Tibial nerve (tissue), 4 donors: ENCODE data around the gene RNF183. TPM values are rescaled to one million over a fixed set of nuclear protein-coding genes. Genes with fewer than 3 reads are reported as not detected.

Experiments used
- DNase-seq, 2 donors: peaks; one replicate each; pipeline ENCODE4 v3.0.0-alpha.2; 2019; ENCODE audit warnings: low spot score in 2 of 2
- H3K27ac ChIP-seq, 4 donors: fragments of 200-600 bp; sonication (generic) in 3 of 4; one replicate each; pipeline ENCODE4 v1.5.1; 2017 to 2019; ENCODE audit warnings: mild to moderate bottlenecking in 1 of 4
- H3K27me3 ChIP-seq, 2 donors: fragments of 200-600 bp; sonication (generic) in 1 of 2; one replicate each; pipeline versions ENCODE4 v1.5.1 to v1.6.0; 2017 to 2019
- H3K36me3 ChIP-seq, 3 donors: fragments of 200-600 bp; sonication (generic); one replicate each; pipeline ENCODE4 v1.5.1; 2018 to 2019
- H3K4me1 ChIP-seq, 4 donors: fragments of 200-600 bp; sonication (generic) in 3 of 4; one replicate each; pipeline ENCODE4 v1.5.1; 2017 to 2019
- H3K4me3 ChIP-seq, 4 donors: fragments of 200-600 bp; sonication (generic) in 3 of 4; one replicate each; pipeline ENCODE4 v1.5.1; 2017 to 2019; ENCODE audit warnings: mild to moderate bottlenecking in 1 of 4, moderate library complexity in 1 of 4
- H3K9me3 ChIP-seq, 4 donors: fragments of 200-600 bp; sonication (generic) in 3 of 4; one replicate each; pipeline ENCODE4 v1.5.1; 2017 to 2019
- CTCF ChIP-seq, 5 experiments: fragments of 200-600 bp in 3 of 5; fragments of 450-650 bp in 2 of 5; sonication (generic) in 3 of 5; IDR thresholded peaks; one replicate each; pipeline ENCODE4 v1.5.1; 2016 to 2019; ENCODE audit warnings: antibody characterized with exemption in 5 of 5, mild to moderate bottlenecking in 3 of 5, moderate library complexity in 2 of 5
- EP300 ChIP-seq, 2 donors: sonication (generic); formaldehyde crosslinking; IDR thresholded peaks; one replicate each; pipeline ENCODE4 v1.6.1; 2017; ENCODE audit warnings: antibody characterized with exemption in 2 of 2, mild to moderate bottlenecking in 1 of 2
- POLR2A ChIP-seq, 2 donors: fragments of 450-650 bp; IDR thresholded peaks; one replicate each; pipeline ENCODE4 v1.6.1; 2017; ENCODE audit warnings: antibody characterized with exemption in 2 of 2, mild to moderate bottlenecking in 2 of 2, moderate library complexity in 2 of 2
- WGBS, 2 donors: methylation state at CpG; one replicate each; pipeline ENCODE4 v1.1.5; 2018; 5-methylcytosine and 5-hydroxymethylcytosine counted together
- total RNA-seq, 4 donors: library from RNA; depleted of rRNA; stranded (reverse); fragments of >200 nt; gene quantifications; one replicate each; pipeline ENCODE4 v1.1.0, GENCODE V29; 2016

The RNF183 gene
- total RNA-seq, 4 donors from 2014 or later, result 0.20 TPM; not detected in 3

GRCh38 chr9:113293285-113293878 is 9.8 kb downstream of the RNF183 start:
- H3K27ac ChIP-seq, result no peak overlapping the region
- H3K4me1 ChIP-seq, result no peaks in the 10 kb centered on the region
- H3K9me3 ChIP-seq, result no peaks in the 10 kb centered on the region
- DNase-seq, result no peak
- no peaks in the 10 kb centered on the region for H3K27me3 ChIP-seq
- TF ChIP-seq EP300 (IDR thresholded peaks at IDR 0.05) (no peak), CTCF (IDR thresholded peaks at IDR 0.05) (no peak), POLR2A (IDR thresholded peaks at IDR 0.05) (no peak)
- H3K36me3 ChIP-seq, result peaks cover 5 to 58% (median 13%) of the 10 kb centered on the region in 3 donors
- WGBS, 2 donors, result 79 to 82% methylated on average over 7 of the region's 7 CpGs
- no peak overlapping the region for H3K4me3 ChIP-seq

- H3K27me3 ChIP-seq, result no peaks in the 10 kb centered on the region
- WGBS, 2 donors, result 89 to 97% methylated on average over 6 of the region's 6 CpGs
- H3K4me3 ChIP-seq, result no peak overlapping the region
- no peak for DNase-seq
- no peaks in the 10 kb centered on the region for H3K9me3 ChIP-seq
- no peak overlapping the region for H3K27ac ChIP-seq
- TF ChIP-seq POLR2A (IDR thresholded peaks at IDR 0.05) (no peak), CTCF (IDR thresholded peaks at IDR 0.05) (no peak), EP300 (IDR thresholded peaks at IDR 0.05) (no peak)
- H3K36me3 ChIP-seq, result peaks cover 5 to 91% (median 24%) of the 10 kb centered on the region in 3 donors
- no peaks in the 10 kb centered on the region for H3K4me1 ChIP-seq
These were observed 13.0 kb downstream of the RNF183 start for GRCh38 chr9:113290052-113290607.

- no peak for TF ChIP-seq EP300 (IDR thresholded peaks at IDR 0.05)
- TF ChIP-seq CTCF (IDR thresholded peaks at IDR 0.05), result no peak
- no peak for TF ChIP-seq POLR2A (IDR thresholded peaks at IDR 0.05)
- Histone ChIP-seq H3K27ac (no peak overlapping the region), H3K9me3 (no peaks in the 10 kb centered on the region), H3K4me1 (no peaks in the 10 kb centered on the region), H3K36me3 (peaks cover 8 to 99% (median 24%) of the 10 kb centered on the region in 3 donors), H3K4me3 (no peak overlapping the region), H3K27me3 (no peaks in the 10 kb centered on the region)
- WGBS, 2 donors, result 95% methylated on average over 2 of the region's 2 CpGs
- no peak for DNase-seq
These were observed 14.1 kb downstream of the RNF183 start for GRCh38 chr9:113289091-113289490.

GRCh38 chr9:113281356-113281755 is 21.8 kb downstream of the RNF183 start:
- no peak overlapping the region for H3K27ac ChIP-seq
- H3K4me1 ChIP-seq, result peaks cover 4 to 27% (median 7%) of the 10 kb centered on the region in 4 donors
- peaks cover 10 to 95% (median 12%) of the 10 kb centered on the region in 3 donors for H3K36me3 ChIP-seq
- H3K9me3 ChIP-seq, result no peaks in the 10 kb centered on the region
- no peak for DNase-seq
- H3K27me3 ChIP-seq, result no peaks in the 10 kb centered on the region
- TF ChIP-seq CTCF (IDR thresholded peaks at IDR 0.05), result no peak
- TF ChIP-seq POLR2A (IDR thresholded peaks at IDR 0.05), result no peak
- TF ChIP-seq EP300 (IDR thresholded peaks at IDR 0.05), result no peak
- 93 to 98% methylated on average over 4 of the region's 4 CpGs for WGBS, 2 donors
- no peak overlapping the region for H3K4me3 ChIP-seq

- H3K4me1 ChIP-seq, result peaks cover 5 to 39% (median 10%) of the 10 kb centered on the region in 4 donors
- no peak overlapping the region for H3K4me3 ChIP-seq
- DNase-seq, result no peak
- 76 to 83% methylated on average over 4 of the region's 4 CpGs for WGBS, 2 donors
- H3K36me3 ChIP-seq, result peaks cover 8 to 70% (median 12%) of the 10 kb centered on the region in 3 donors
- no peaks in the 10 kb centered on the region for H3K27me3 ChIP-seq
- no peak overlapping the region for H3K27ac ChIP-seq
- no peaks in the 10 kb centered on the region for H3K9me3 ChIP-seq
- TF ChIP-seq CTCF (IDR thresholded peaks at IDR 0.05) (no peak), EP300 (IDR thresholded peaks at IDR 0.05) (no peak), POLR2A (IDR thresholded peaks at IDR 0.05) (no peak)
These were observed 24.3 kb downstream of the RNF183 start for GRCh38 chr9:113278840-113279239.
